Keratinocyte (primary cell): ENCODE results near the gene DNAH17. TPM values are rescaled to one million over a fixed set of nuclear protein-coding genes. Genes with fewer than 3 reads are reported as not detected.

Experiments
- DNase-seq: peaks from one replicate; pipeline ENCODE4 v3.0.0-alpha.2; 2011; ENCODE audit warnings: low read depth, missing footprints, low spot score
- FAIRE-seq: peaks from 2 replicates; lab custom pipeline; 2011; peaks lifted over from hg19 to GRCh38; lab: Jason Lieb, UNC
- H2AFZ ChIP-seq: 2 replicates; pipeline ENCODE4 v1.6.0; 2012; ENCODE audit warnings: low read length, control low read depth, inconsistent platforms; ENCODE audit not compliant: control insufficient read depth
- H3K27ac ChIP-seq: 2 replicates; pipeline ENCODE4 v1.5.1; 2011; ENCODE audit warnings: low read length; ENCODE audit not compliant: control insufficient read depth, insufficient read depth
- H3K27me3 ChIP-seq: 3 replicates; pipeline ENCODE4 v1.6.0; 2011; ENCODE audit warnings: low read length; ENCODE audit not compliant: control insufficient read depth, insufficient read depth; ENCODE audit errors: extremely low read depth
- H3K36me3 ChIP-seq, 2 experiments: 2 replicates in 1 of 2; 3 replicates in 1 of 2; pipeline ENCODE4 v1.5.1; 2011; ENCODE audit warnings: low read length in 2 of 2, mild to moderate bottlenecking in 1 of 2; ENCODE audit not compliant: control insufficient read depth in 2 of 2, insufficient read depth in 2 of 2; ENCODE audit errors: extremely low read depth in 1 of 2
- H3K4me1 ChIP-seq: 3 replicates; pipeline ENCODE4 v1.5.1; 2011; ENCODE audit warnings: low read length; ENCODE audit not compliant: control insufficient read depth, insufficient read depth; ENCODE audit errors: extremely low read depth
- H3K4me2 ChIP-seq: 3 replicates; pipeline ENCODE4 v1.6.0; 2011; ENCODE audit warnings: low read depth, low read length; ENCODE audit not compliant: control insufficient read depth, insufficient read depth; ENCODE audit errors: extremely low read depth
- H3K4me3 ChIP-seq, 3 experiments: fragments of 200-600 bp in 1 of 3; sonication (generic) in 1 of 3; 2 replicates in 2 of 3; 3 replicates in 1 of 3; pipeline ENCODE4 v1.5.1; 2011 to 2016; ENCODE audit warnings: low read length in 3 of 3, mild to moderate bottlenecking in 3 of 3, control low read depth in 2 of 3, inconsistent platforms in 1 of 3, low read depth in 1 of 3, mixed read lengths in 1 of 3, mixed run types in 1 of 3, moderate library complexity in 1 of 3; ENCODE audit not compliant: control insufficient read depth in 2 of 3, insufficient read depth in 2 of 3; ENCODE audit errors: extremely low read depth in 1 of 3
- H3K79me2 ChIP-seq: 2 replicates; pipeline ENCODE4 v1.6.0; 2012; ENCODE audit warnings: low read length; ENCODE audit not compliant: control insufficient read depth, insufficient read depth
- H3K9ac ChIP-seq: 3 replicates; pipeline ENCODE4 v1.6.0; 2011; ENCODE audit warnings: low read length; ENCODE audit not compliant: control insufficient read depth, insufficient read depth; ENCODE audit errors: extremely low read depth
- H3K9me1 ChIP-seq: 3 replicates; pipeline ENCODE4 v1.6.0; 2011; ENCODE audit warnings: low read length; ENCODE audit not compliant: control insufficient read depth, insufficient read depth; ENCODE audit errors: extremely low read depth
- H3K9me3 ChIP-seq: 2 replicates; pipeline ENCODE4 v1.5.1; 2012; ENCODE audit warnings: low read depth, low read length; ENCODE audit not compliant: control insufficient read depth
- H4K20me1 ChIP-seq: 3 replicates; pipeline ENCODE4 v1.6.0; 2011; ENCODE audit warnings: low read length; ENCODE audit not compliant: control insufficient read depth, insufficient read depth; ENCODE audit errors: extremely low read depth
- EZH2 ChIP-seq: IDR thresholded peaks from one replicate; pipeline ENCODE4 v1.6.1; 2012; ENCODE audit warnings: inconsistent platforms, mild to moderate bottlenecking, low read length, moderate library complexity
- dilution Hi-C: fragments of 300-500 bp; cut with MboI; formaldehyde crosslinking; loops from one replicate; pipeline ENCODE4 v1.7.0; 2020; ENCODE audit warnings: low sequenced_read_pairs; ENCODE audit not compliant: extremely low pct_ligation_motif_present
- polyA plus RNA-seq, 5 experiments: library from polyadenylated mRNA; depleted of rRNA in 3 of 5; stranded (reverse) in 3 of 5; stranded (forward) in 1 of 5; unstranded in 1 of 5; fragments of >200 nt; gene quantifications; 1 replicate in 1 of 5; 2 replicates in 3 of 5; 3 replicates in 1 of 5; pipeline versions ENCODE4 v1.2.1 to v1.2.3, GENCODE V29; 2011 to 2012; ENCODE audit warnings: missing spikeins in 2 of 5, low read depth in 1 of 5, low replicate concordance in 1 of 5
- TF ChIP-seq, protein P1 (sequence below), 3 experiments: IDR thresholded peaks in 1 of 3; conservative IDR thresholded peaks in 1 of 3; optimal IDR thresholded peaks in 1 of 3; 2 replicates in 2 of 3; 3 replicates in 1 of 3; pipeline versions ENCODE3 to v1.5.1; 2011; ENCODE audit warnings: low read length in 3 of 3, mild to moderate bottlenecking in 3 of 3, moderate library complexity in 2 of 3, control low read depth in 1 of 3, inconsistent platforms in 1 of 3; ENCODE audit not compliant: insufficient read depth in 2 of 3; ENCODE audit errors: extremely low read depth in 1 of 3

The DNAH17 gene
- polyA plus RNA-seq, 1 donor (not counting 4 experiments of a cell fraction or from before 2014, with no cell fraction given), result 0.16 TPM

DNA sequence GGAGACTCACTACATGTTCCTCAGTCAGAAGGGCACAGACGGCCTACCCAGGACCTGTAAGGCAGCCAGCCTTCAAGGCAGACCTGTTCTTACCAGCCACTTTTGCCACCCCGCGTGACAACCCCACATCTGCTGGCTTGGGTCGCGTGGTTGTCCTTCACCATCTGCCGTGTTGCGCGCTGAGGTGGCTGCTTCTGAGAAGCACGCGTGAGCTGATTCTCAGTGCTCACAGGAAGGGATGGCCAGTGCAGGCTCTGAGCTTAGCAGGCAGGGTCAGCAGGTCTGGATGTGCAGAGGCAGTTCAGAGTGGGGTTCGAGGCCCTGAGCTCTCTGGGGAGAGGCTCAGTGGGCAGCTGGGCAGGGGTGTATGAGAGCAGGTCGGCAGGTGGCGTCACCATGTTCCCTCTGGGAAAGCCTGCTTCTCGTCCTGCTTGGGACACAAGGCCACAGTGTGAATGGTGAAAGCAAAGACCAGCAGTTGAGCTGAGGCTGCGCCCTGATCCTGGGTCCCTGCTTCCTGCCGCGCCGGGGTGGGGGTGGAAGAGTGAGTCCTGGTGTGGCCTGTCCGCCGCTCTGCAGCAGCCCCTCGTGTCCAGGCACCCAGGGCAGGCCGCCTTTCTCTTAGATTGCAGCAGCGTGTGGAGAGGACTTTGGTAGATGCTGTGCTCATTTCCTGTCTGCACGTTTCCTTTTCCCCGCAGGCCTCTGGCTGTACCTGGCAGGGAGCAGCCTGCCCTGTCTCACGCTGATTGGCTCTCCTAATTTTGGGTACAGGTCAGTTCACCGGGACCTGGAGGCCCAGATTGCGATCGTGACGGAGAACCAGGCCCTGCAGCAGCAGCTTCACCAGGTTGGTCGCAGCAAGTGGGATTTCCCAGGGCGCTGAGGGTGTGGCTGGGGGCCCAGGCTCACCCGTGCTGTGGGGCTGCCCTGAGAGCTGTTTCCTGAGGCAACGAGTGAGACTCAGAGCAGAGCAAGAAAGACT, 162.7 kb downstream of the DNAH17 start:
- Histone ChIP-seq H3K9ac (no peak overlapping the region), H3K4me3 (no peak overlapping the region), H3K27me3 (no peaks in the 10 kb centered on the region), H3K79me2 (peaks cover 19% of the 10 kb centered on the region), H3K4me1 (peaks cover 3% of the 10 kb centered on the region), H2AFZ (no peak overlapping the region), H3K4me2 (no peak overlapping the region), H3K27ac (no peak overlapping the region), H3K9me3 (no peaks in the 10 kb centered on the region), H4K20me1 (peaks cover 4% of the 10 kb centered on the region), H3K36me3 (peaks cover 25% of the 10 kb centered on the region in 2 experiments), H3K9me1 (peaks cover under 1% of the 10 kb centered on the region)
- no peak for FAIRE-seq
- DNase-seq, result no peak
- dilution Hi-C loops, result no loop called here
- TF ChIP-seq, protein P1, sequence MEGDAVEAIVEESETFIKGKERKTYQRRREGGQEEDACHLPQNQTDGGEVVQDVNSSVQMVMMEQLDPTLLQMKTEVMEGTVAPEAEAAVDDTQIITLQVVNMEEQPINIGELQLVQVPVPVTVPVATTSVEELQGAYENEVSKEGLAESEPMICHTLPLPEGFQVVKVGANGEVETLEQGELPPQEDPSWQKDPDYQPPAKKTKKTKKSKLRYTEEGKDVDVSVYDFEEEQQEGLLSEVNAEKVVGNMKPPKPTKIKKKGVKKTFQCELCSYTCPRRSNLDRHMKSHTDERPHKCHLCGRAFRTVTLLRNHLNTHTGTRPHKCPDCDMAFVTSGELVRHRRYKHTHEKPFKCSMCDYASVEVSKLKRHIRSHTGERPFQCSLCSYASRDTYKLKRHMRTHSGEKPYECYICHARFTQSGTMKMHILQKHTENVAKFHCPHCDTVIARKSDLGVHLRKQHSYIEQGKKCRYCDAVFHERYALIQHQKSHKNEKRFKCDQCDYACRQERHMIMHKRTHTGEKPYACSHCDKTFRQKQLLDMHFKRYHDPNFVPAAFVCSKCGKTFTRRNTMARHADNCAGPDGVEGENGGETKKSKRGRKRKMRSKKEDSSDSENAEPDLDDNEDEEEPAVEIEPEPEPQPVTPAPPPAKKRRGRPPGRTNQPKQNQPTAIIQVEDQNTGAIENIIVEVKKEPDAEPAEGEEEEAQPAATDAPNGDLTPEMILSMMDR (optimal IDR thresholded peaks at IDR 0.05 in 1 of 3, IDR thresholded peaks at IDR 0.05 in 1 of 3, conservative IDR thresholded peaks at IDR 0.05 in 1 of 3; ENCODE audit: extremely low read depth in 1 of 3, insufficient read depth in 2 of 3, low read length in 3 of 3), result no peak
- TF ChIP-seq EZH2, result no peak

DNA sequence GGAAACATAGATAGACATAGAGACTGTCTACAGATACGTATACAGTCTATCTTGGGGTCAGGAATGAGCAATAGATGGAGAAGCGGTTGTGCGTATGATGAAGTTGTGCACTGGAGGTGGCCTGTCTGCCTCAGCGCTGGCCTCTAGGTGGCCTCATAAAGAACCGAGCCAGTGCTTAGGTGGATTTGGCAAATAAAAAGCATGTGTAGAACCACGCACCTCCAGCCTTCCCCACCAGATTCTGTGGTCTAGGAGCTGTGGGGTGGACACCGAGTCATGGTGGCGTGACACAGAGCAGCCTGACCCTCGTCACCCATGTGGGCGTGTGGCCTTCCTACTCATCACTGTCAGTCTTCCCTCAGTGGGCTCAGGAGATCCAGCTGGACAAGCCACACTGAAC, 164.8 kb downstream of the DNAH17 start:
- Histone ChIP-seq H3K9ac (no peak overlapping the region), H3K36me3 (peaks cover 16 to 21% of the 10 kb centered on the region in 2 experiments), H3K4me2 (no peak overlapping the region), H3K9me1 (peaks cover 15% of the 10 kb centered on the region), H3K27me3 (no peaks in the 10 kb centered on the region), H4K20me1 (peaks cover 19% of the 10 kb centered on the region), H3K4me3 (no peak overlapping the region), H3K4me1 (peaks cover 23% of the 10 kb centered on the region), H3K79me2 (peaks cover 34% of the 10 kb centered on the region), H2AFZ (no peak overlapping the region), H3K9me3 (no peaks in the 10 kb centered on the region), H3K27ac (no peak overlapping the region)
- FAIRE-seq (no peak), DNase-seq (no peak)
- TF ChIP-seq, protein P1 (optimal IDR thresholded peaks at IDR 0.05 in 1 of 3, IDR thresholded peaks at IDR 0.05 in 1 of 3, conservative IDR thresholded peaks at IDR 0.05 in 1 of 3; ENCODE audit: extremely low read depth in 1 of 3, insufficient read depth in 2 of 3, low read length in 3 of 3), result peak; percentile 40 to 55 (median 46)
- TF ChIP-seq EZH2, result no peak
- dilution Hi-C loops, result no loop called here
